Peyer's patch (tissue), 4 donors: ENCODE results near the gene RASAL2. TPM values are rescaled to one million over a fixed set of nuclear protein-coding genes. Genes with fewer than 3 reads are reported as not detected.
"Not testable (repeated sequence)": the region's sequence is repeated elsewhere in the genome, so short reads cannot be mapped to it uniquely, and the experiment has no call there.

ENCODE experiments used
- DNase-seq, 3 donors: peaks; one replicate each; pipeline ENCODE4 v3.0.0-alpha.2; 2017 to 2019
- H3K27ac ChIP-seq, 4 donors: fragments of 200-600 bp; sonication (generic); one replicate each; pipeline ENCODE4 v1.5.1; 2016 to 2019
- H3K27me3 ChIP-seq, 2 donors: fragments of 200-600 bp; sonication (generic); one replicate each; pipeline ENCODE4 v1.5.1; 2019
- H3K36me3 ChIP-seq, 3 donors: fragments of 200-600 bp; sonication (generic); one replicate each; pipeline ENCODE4 v1.5.1; 2016 to 2019
- H3K4me1 ChIP-seq, 4 donors: fragments of 200-600 bp; sonication (generic); one replicate each; pipeline ENCODE4 v1.5.1; 2016 to 2019
- H3K4me3 ChIP-seq, 4 donors: fragments of 200-600 bp; sonication (generic); 1 replicate in 3 of 4; 2 replicates in 1 of 4; pipeline ENCODE4 v1.5.1; 2016 to 2019; ENCODE audit warnings: mild to moderate bottlenecking in 1 of 4
- H3K9me3 ChIP-seq, 4 donors: fragments of 200-600 bp; sonication (generic); one replicate each; pipeline ENCODE4 v1.5.1; 2016 to 2019; ENCODE audit warnings: mild to moderate bottlenecking in 1 of 4
- CTCF ChIP-seq, 6 experiments: fragments of 450-650 bp in 4 of 6; fragments of 200-600 bp in 2 of 6; sonication (generic) in 1 of 6; IDR thresholded peaks; one replicate each; pipeline ENCODE4 v1.5.1; 2017 to 2019; ENCODE audit warnings: antibody characterized with exemption in 6 of 6, mild to moderate bottlenecking in 3 of 6, moderate library complexity in 1 of 6
- POLR2A ChIP-seq, 2 donors: fragments of 450-650 bp; IDR thresholded peaks; one replicate each; pipeline ENCODE4 v1.5.1; 2017; ENCODE audit warnings: antibody characterized with exemption in 2 of 2, mild to moderate bottlenecking in 2 of 2, moderate library complexity in 2 of 2
- total RNA-seq, 4 donors: library from RNA; depleted of rRNA; stranded (reverse); fragments of >200 nt; gene quantifications; one replicate each; pipeline ENCODE4 v1.1.0, GENCODE V29; 2016

RASAL2 gene
- total RNA-seq, 4 donors from 2014 or later, result 10.2 to 35.5 (median 20.0) TPM

- H3K27me3 ChIP-seq, result no peaks in the 10 kb centered on the region
- no peaks in the 10 kb centered on the region for H3K4me1 ChIP-seq
- H3K36me3 ChIP-seq, result no peaks in the 10 kb centered on the region
- no peak for TF ChIP-seq CTCF (IDR thresholded peaks at IDR 0.05)
- no peak for TF ChIP-seq POLR2A (IDR thresholded peaks at IDR 0.05)
- H3K4me3 ChIP-seq, result no peak overlapping the region
- no peaks in the 10 kb centered on the region for H3K9me3 ChIP-seq
- H3K27ac ChIP-seq, result no peak overlapping the region
- DNase-seq, result no peak
Measured at GRCh38 chr1:178388418-178389145, 294.7 kb downstream of the RASAL2 start.

- no peaks in the 10 kb centered on the region for H3K4me1 ChIP-seq
- H3K9me3 ChIP-seq, result no peaks in the 10 kb centered on the region
- H3K27ac ChIP-seq, result no peak overlapping the region
- no peak overlapping the region for H3K4me3 ChIP-seq
- TF ChIP-seq POLR2A (IDR thresholded peaks at IDR 0.05), result no peak
- TF ChIP-seq CTCF (IDR thresholded peaks at IDR 0.05), result no peak
- no peak for DNase-seq
- no peaks in the 10 kb centered on the region for H3K36me3 ChIP-seq
- no peaks in the 10 kb centered on the region for H3K27me3 ChIP-seq
Measured at GRCh38 chr1:178389441-178389840, 295.5 kb downstream of the RASAL2 start.

GRCh38 chr1:178390280-178390679 lies 296.4 kb downstream of the RASAL2 start:
- H3K4me3 ChIP-seq, H3K4me1 ChIP-seq, H3K36me3 ChIP-seq, DNase-seq, H3K27me3 ChIP-seq, H3K27ac ChIP-seq, H3K9me3 ChIP-seq: not testable (repeated sequence)

GRCh38 chr1:178393370-178393769 lies 299.5 kb downstream of the RASAL2 start:
- Histone ChIP-seq H3K27ac (no peak overlapping the region), H3K4me3 (no peak overlapping the region), H3K4me1 (no peaks in the 10 kb centered on the region), H3K36me3 (no peaks in the 10 kb centered on the region), H3K9me3 (no peaks in the 10 kb centered on the region), H3K27me3 (no peaks in the 10 kb centered on the region)
- TF ChIP-seq CTCF (IDR thresholded peaks at IDR 0.05) (no peak), POLR2A (IDR thresholded peaks at IDR 0.05) (no peak)
- no peak for DNase-seq

- Histone ChIP-seq H3K27me3 (no peaks in the 10 kb centered on the region), H3K36me3 (no peaks in the 10 kb centered on the region), H3K4me1 (no peaks in the 10 kb centered on the region), H3K9me3 (no peaks in the 10 kb centered on the region), H3K4me3 (no peak overlapping the region), H3K27ac (no peak overlapping the region)
- DNase-seq, result no peak
- TF ChIP-seq POLR2A (IDR thresholded peaks at IDR 0.05) (no peak), CTCF (IDR thresholded peaks at IDR 0.05) (no peak)
Measured at GRCh38 chr1:178396789-178397188, 302.9 kb downstream of the RASAL2 start.

- Histone ChIP-seq H3K4me1 (no peaks in the 10 kb centered on the region), H3K36me3 (no peaks in the 10 kb centered on the region), H3K27ac (no peak overlapping the region), H3K4me3 (no peak overlapping the region), H3K27me3 (no peaks in the 10 kb centered on the region), H3K9me3 (no peaks in the 10 kb centered on the region)
- DNase-seq, result no peak
- TF ChIP-seq CTCF (IDR thresholded peaks at IDR 0.05) (no peak), POLR2A (IDR thresholded peaks at IDR 0.05) (no peak)
Measured at GRCh38 chr1:178397678-178398077, 303.8 kb downstream of the RASAL2 start.
